Measurements from ENCODE around the gene DLX2.
"Not testable (repeated sequence)": the region's sequence is repeated elsewhere in the genome, so short reads cannot be mapped to it uniquely, and the experiment has no call there.

The DLX2 gene

DNA sequence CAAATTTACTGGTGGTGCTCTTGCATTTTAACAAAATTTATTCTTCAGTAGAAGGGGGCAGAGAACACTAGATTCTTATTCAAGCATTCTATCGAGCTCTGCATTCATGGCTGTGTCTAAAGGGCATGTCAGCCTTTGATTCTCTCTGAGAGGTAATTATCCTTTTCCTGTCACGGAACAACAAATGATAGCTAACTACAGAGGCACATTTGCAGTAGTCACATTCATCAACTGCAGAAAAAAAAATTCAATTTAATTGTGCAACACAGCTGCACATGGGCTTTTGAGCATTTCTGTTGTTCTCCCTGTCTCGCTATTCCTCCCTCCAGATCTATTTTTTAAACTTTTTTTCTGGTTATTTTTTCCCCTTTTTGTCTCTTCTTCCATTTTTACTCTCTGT, 30.4 kb downstream of the DLX2 start:
- Histone ChIP-seq H3K4me1 (ENCODE audit: low read depth, poor library complexity, severe bottlenecking) (no peaks in the 10 kb centered on the region), H3K27ac (no peak overlapping the region), H3K79me2 (ENCODE audit: insufficient read depth, low read depth) (no peaks in the 10 kb centered on the region), H3K27me3 (ENCODE audit: insufficient read depth, low read depth) (no peaks in the 10 kb centered on the region), H3K4me2 (no peak overlapping the region), H3K9ac (no peak overlapping the region), H3K4me3 (IDR thresholded peaks at IDR 0.05; ENCODE audit: insufficient read depth, low read depth, low read length) (no peak overlapping the region), H3K36me3 (ENCODE audit: insufficient read depth) (no peaks in the 10 kb centered on the region), H4K20me1 (ENCODE audit: insufficient read depth) (no peaks in the 10 kb centered on the region), H2AFZ (ENCODE audit: low read depth) (no peak overlapping the region)
- TF ChIP-seq, protein P1, sequence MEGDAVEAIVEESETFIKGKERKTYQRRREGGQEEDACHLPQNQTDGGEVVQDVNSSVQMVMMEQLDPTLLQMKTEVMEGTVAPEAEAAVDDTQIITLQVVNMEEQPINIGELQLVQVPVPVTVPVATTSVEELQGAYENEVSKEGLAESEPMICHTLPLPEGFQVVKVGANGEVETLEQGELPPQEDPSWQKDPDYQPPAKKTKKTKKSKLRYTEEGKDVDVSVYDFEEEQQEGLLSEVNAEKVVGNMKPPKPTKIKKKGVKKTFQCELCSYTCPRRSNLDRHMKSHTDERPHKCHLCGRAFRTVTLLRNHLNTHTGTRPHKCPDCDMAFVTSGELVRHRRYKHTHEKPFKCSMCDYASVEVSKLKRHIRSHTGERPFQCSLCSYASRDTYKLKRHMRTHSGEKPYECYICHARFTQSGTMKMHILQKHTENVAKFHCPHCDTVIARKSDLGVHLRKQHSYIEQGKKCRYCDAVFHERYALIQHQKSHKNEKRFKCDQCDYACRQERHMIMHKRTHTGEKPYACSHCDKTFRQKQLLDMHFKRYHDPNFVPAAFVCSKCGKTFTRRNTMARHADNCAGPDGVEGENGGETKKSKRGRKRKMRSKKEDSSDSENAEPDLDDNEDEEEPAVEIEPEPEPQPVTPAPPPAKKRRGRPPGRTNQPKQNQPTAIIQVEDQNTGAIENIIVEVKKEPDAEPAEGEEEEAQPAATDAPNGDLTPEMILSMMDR (conservative IDR thresholded peaks at IDR 0.05; ENCODE audit: low read depth, low read length) = no peak

DNA sequence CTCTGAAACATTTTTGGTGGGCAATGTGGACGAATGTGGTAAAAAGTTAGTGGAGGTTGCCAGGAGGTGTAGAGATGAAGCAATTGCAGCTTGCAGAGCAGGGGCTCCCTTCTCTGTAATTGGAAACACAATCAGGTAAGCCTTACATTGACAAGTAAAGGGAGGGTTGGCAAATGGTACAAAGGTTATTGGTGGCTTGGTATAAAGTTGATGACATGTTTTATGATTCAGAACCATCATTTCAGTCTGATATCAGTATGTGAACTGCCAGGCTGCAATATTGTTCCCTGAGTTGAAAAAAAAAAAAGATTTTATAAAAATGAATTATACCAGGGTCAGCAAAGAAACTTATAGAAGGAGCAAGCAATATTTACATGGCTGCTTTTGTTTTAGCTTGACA, 31.8 kb downstream of the DLX2 start:
- TF ChIP-seq, protein P1 (conservative IDR thresholded peaks at IDR 0.05; ENCODE audit: low read depth, low read length) = no peak
- H3K9ac ChIP-seq = no peak overlapping the region
- H4K20me1 ChIP-seq (ENCODE audit: insufficient read depth) = no peaks in the 10 kb centered on the region
- H3K36me3 ChIP-seq (ENCODE audit: insufficient read depth) = no peaks in the 10 kb centered on the region
- no peaks in the 10 kb centered on the region for H3K79me2 ChIP-seq (ENCODE audit: insufficient read depth, low read depth)
- no peaks in the 10 kb centered on the region for H3K4me1 ChIP-seq (ENCODE audit: low read depth, poor library complexity, severe bottlenecking)
- no peaks in the 10 kb centered on the region for H3K27me3 ChIP-seq (ENCODE audit: insufficient read depth, low read depth)
- H3K27ac ChIP-seq = no peak overlapping the region
- no peak overlapping the region for H2AFZ ChIP-seq (ENCODE audit: low read depth)
- H3K4me3 ChIP-seq (IDR thresholded peaks at IDR 0.05; ENCODE audit: insufficient read depth, low read depth, low read length) = no peak overlapping the region
- no peak overlapping the region for H3K4me2 ChIP-seq

DNA sequence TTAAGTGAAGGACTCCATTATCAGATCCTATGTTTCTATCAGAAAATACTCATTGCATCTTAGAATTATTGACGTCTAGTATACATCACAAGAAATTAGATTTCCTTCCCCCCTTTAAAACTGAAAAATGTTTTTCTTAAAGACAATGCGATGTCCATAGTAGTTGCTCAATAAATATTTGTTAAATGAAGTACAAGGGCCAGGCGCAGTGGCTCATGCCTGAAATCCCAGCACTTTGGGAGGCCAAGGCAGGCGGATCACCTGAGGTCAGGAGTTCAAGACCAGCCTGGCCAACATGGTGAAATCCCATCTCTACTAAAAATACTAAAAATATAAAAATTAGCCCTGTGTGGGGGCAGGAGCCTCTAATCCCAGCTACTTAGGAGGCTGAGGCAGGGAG, 34.8 kb downstream of the DLX2 start:
- not testable (repeated sequence) for H4K20me1 ChIP-seq (ENCODE audit: insufficient read depth); H3K79me2 ChIP-seq (ENCODE audit: insufficient read depth, low read depth); H3K4me2 ChIP-seq; H3K4me3 ChIP-seq (IDR thresholded peaks at IDR 0.05; ENCODE audit: insufficient read depth, low read depth, low read length); H3K36me3 ChIP-seq (ENCODE audit: insufficient read depth); H3K27me3 ChIP-seq (ENCODE audit: insufficient read depth, low read depth); H2AFZ ChIP-seq (ENCODE audit: low read depth); H3K27ac ChIP-seq; H3K4me1 ChIP-seq (ENCODE audit: low read depth, poor library complexity, severe bottlenecking); H3K9ac ChIP-seq

GRCh38 chr2:172066394-172066886, 36.3 kb downstream of the DLX2 start:
- Histone ChIP-seq H3K9ac (no peak overlapping the region), H3K36me3 (ENCODE audit: insufficient read depth) (no peaks in the 10 kb centered on the region), H3K27ac (no peak overlapping the region), H3K4me2 (no peak overlapping the region), H3K79me2 (ENCODE audit: insufficient read depth, low read depth) (no peaks in the 10 kb centered on the region), H4K20me1 (ENCODE audit: insufficient read depth) (no peaks in the 10 kb centered on the region), H3K4me1 (ENCODE audit: low read depth, poor library complexity, severe bottlenecking) (no peaks in the 10 kb centered on the region), H2AFZ (ENCODE audit: low read depth) (no peak overlapping the region), H3K27me3 (ENCODE audit: insufficient read depth, low read depth) (no peaks in the 10 kb centered on the region), H3K4me3 (IDR thresholded peaks at IDR 0.05; ENCODE audit: insufficient read depth, low read depth, low read length) (no peak overlapping the region)
- TF ChIP-seq, protein P1 (conservative IDR thresholded peaks at IDR 0.05; ENCODE audit: low read depth, low read length) = no peak

GRCh38 chr2:172065111-172065510, 37.6 kb downstream of the DLX2 start:
- H3K4me3 ChIP-seq (IDR thresholded peaks at IDR 0.05; ENCODE audit: insufficient read depth, low read depth, low read length) = no peak overlapping the region
- no peak overlapping the region for H3K27ac ChIP-seq
- no peaks in the 10 kb centered on the region for H3K27me3 ChIP-seq (ENCODE audit: insufficient read depth, low read depth)
- TF ChIP-seq, protein P1 (conservative IDR thresholded peaks at IDR 0.05; ENCODE audit: low read depth, low read length) = no peak
- no peaks in the 10 kb centered on the region for H4K20me1 ChIP-seq (ENCODE audit: insufficient read depth)
- H3K4me1 ChIP-seq (ENCODE audit: low read depth, poor library complexity, severe bottlenecking) = no peaks in the 10 kb centered on the region
- no peak overlapping the region for H3K9ac ChIP-seq
- no peak overlapping the region for H3K4me2 ChIP-seq
- no peaks in the 10 kb centered on the region for H3K79me2 ChIP-seq (ENCODE audit: insufficient read depth, low read depth)
- no peaks in the 10 kb centered on the region for H3K36me3 ChIP-seq (ENCODE audit: insufficient read depth)
- no peak overlapping the region for H2AFZ ChIP-seq (ENCODE audit: low read depth)

Measured in KMS-11 (cell line).